OCI-LY7 (cell line): ENCODE results near the gene IGFBP2. TPM values are rescaled to one million over a fixed set of nuclear protein-coding genes. Genes with fewer than 3 reads are reported as not detected.

Source experiments
- BruUV-seq: library from RNA; stranded (reverse); fragments of 400-500 nt; replicated peaks from 2 replicates; lab custom pipeline; 2021; lab: Mats Ljungman, UMichigan
- CTCF ChIA-PET: fragments of 300-600 bp; sonication (Branson Sonifier 250); formaldehyde crosslinking; loops from one replicate; lab custom pipeline; 2022; ENCODE audit warnings: antibody characterized with exemption; ENCODE audit not compliant: unreplicated experiment; lab: Charles Lee
- POLR2A ChIA-PET: fragments of 300-600 bp; sonication (Branson Sonifier 250); formaldehyde crosslinking; loops from one replicate; lab custom pipeline; 2022; ENCODE audit warnings: antibody characterized with exemption; lab: Charles Lee
- DNase-seq: peaks from one replicate; pipeline ENCODE4 v3.0.0-alpha.2; 2015; ENCODE audit warnings: low spot score
- H2AFZ ChIP-seq: fragments of 200-600 bp; sonication (generic), shearing (Covaris generic); 2 replicates; pipeline ENCODE4 v1.6.1; 2014; ENCODE audit warnings: mild to moderate bottlenecking, antibody characterized with exemption, low read length, moderate library complexity
- H3K27ac ChIP-seq: fragments of 200-600 bp; sonication (generic); 2 replicates; pipeline ENCODE4 v1.5.1; 2014; ENCODE audit warnings: mixed run types, low read depth, mild to moderate bottlenecking, moderate library complexity, low read length, inconsistent platforms; ENCODE audit not compliant: poor library complexity, severe bottlenecking
- H3K36me3 ChIP-seq: fragments of 200-600 bp; sonication (generic); 2 replicates; pipeline ENCODE4 v1.6.1; 2014; ENCODE audit warnings: mild to moderate bottlenecking, antibody characterized with exemption, low read length, moderate library complexity, mixed read lengths; ENCODE audit not compliant: insufficient read depth
- H3K4me1 ChIP-seq: fragments of 200-600 bp; sonication (generic); 2 replicates; pipeline ENCODE4 v1.5.1; 2014; ENCODE audit warnings: mild to moderate bottlenecking, low read length; ENCODE audit not compliant: insufficient read depth, poor library complexity, severe bottlenecking
- H3K4me2 ChIP-seq: fragments of 200-600 bp; sonication (generic); 2 replicates; pipeline ENCODE4 v1.6.1; 2014; ENCODE audit warnings: mild to moderate bottlenecking, low read length
- H3K4me3 ChIP-seq: fragments of 200-600 bp; sonication (generic); 2 replicates; pipeline ENCODE4 v1.5.1; 2014; ENCODE audit warnings: mild to moderate bottlenecking, low read depth, low read length; ENCODE audit not compliant: poor library complexity, severe bottlenecking
- H3K79me2 ChIP-seq: fragments of 200-600 bp; sonication (generic); 2 replicates; pipeline ENCODE4 v1.6.1; 2016; ENCODE audit warnings: low read depth, mild to moderate bottlenecking, low read length, moderate library complexity, mixed read lengths; ENCODE audit not compliant: insufficient read depth
- H3K9me2 ChIP-seq: fragments of 200-600 bp; sonication (generic); 2 replicates; pipeline ENCODE4 v1.6.1; 2016; ENCODE audit warnings: mild to moderate bottlenecking, low read length, mixed read lengths; ENCODE audit not compliant: insufficient read depth
- H3K9me3 ChIP-seq: fragments of 200-600 bp; sonication (generic); 2 replicates; pipeline ENCODE4 v1.6.1; 2014; ENCODE audit warnings: mild to moderate bottlenecking, mixed run types, low read length, mixed read lengths
- H4K20me1 ChIP-seq: fragments of 200-600 bp; sonication (generic); 2 replicates; pipeline ENCODE4 v1.6.1; 2014; ENCODE audit warnings: mild to moderate bottlenecking, antibody characterized with exemption, low read length, moderate library complexity, mixed read lengths; ENCODE audit not compliant: insufficient read depth
- EZH2phosphoT487 ChIP-seq: fragments of 200-600 bp; sonication (generic); IDR thresholded peaks from 2 replicates; pipeline ENCODE4 v1.6.1; 2018; ENCODE audit warnings: low read depth, borderline replicate concordance, mild to moderate bottlenecking, mixed run types, antibody characterized with exemption, low read length, moderate library complexity, mixed read lengths
- intact Hi-C: fragments of 100-400 bp; cut with micrococcal nuclease; formaldehyde crosslinking; loops from one replicate; pipeline ENCODE4 v1.10.0; 2022; ENCODE audit not compliant: unreplicated experiment
- total RNA-seq, 2 experiments: library from RNA; depleted of rRNA in 1 of 2; stranded (reverse); fragments of >200 nt in 1 of 2; shearing (Covaris generic) in 1 of 2; gene quantifications; 2 replicates each; pipeline ENCODE4 v1.2.3, GENCODE V29; 2014 to 2022
- TF ChIP-seq, protein P1 (sequence below): fragments of 200-600 bp; sonication (generic); conservative IDR thresholded peaks from 2 replicates; pipeline ENCODE4 v1.5.1; 2014; ENCODE audit warnings: mild to moderate bottlenecking, antibody characterized with exemption, low read length, moderate library complexity, mixed read lengths

The IGFBP2 gene
- total RNA-seq, 2 experiments from 2014 or later: 0.66 TPM; not detected in 1

DNA sequence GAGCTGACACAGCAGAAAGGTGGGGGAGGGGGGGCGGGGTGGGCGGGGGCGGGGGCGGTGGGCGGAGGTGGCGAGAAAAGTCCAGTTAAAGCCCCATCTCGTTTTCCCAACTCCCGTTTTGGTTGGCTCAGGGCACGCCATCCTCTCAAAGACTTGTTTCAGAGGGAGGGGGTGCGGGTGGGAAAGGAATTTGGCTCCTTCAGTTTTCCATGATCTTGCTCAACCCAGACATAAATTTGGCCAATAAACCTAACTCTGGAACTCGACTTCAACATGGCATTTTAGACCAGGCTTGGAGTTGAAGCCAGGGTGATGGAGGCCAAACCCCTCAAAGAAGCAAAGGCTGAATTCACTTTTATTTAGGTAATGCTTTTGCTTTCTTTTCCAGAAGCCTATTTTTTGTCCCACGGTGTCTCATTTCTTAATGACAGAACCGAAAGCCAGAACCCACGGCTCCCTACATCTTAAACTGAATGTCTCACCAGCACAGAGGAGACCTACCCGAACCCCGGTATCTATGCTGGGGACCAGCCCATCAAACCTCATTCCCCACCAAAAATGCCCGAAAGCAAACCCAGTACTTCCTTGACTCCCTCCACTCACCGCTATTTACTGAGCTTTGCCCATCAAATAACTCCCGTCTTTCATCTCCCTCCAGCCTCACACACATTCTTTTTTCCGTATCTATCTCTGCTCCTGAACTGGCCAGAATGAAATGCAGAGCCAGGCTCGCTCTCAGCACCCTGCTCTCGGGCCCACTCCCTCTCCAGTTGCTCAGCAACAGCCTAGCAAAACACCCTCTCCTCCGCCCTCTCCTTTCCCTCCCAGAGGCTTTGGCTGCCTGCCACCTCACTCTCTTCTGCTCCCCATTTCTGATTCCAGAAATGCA is 57.9 kb downstream of the IGFBP2 start:
- TF ChIP-seq, protein P1, sequence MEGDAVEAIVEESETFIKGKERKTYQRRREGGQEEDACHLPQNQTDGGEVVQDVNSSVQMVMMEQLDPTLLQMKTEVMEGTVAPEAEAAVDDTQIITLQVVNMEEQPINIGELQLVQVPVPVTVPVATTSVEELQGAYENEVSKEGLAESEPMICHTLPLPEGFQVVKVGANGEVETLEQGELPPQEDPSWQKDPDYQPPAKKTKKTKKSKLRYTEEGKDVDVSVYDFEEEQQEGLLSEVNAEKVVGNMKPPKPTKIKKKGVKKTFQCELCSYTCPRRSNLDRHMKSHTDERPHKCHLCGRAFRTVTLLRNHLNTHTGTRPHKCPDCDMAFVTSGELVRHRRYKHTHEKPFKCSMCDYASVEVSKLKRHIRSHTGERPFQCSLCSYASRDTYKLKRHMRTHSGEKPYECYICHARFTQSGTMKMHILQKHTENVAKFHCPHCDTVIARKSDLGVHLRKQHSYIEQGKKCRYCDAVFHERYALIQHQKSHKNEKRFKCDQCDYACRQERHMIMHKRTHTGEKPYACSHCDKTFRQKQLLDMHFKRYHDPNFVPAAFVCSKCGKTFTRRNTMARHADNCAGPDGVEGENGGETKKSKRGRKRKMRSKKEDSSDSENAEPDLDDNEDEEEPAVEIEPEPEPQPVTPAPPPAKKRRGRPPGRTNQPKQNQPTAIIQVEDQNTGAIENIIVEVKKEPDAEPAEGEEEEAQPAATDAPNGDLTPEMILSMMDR: no peak
- TF ChIP-seq EZH2phosphoT487: no peak
- no peak for DNase-seq
- H3K27ac ChIP-seq: no peak overlapping the region
- H3K4me2 ChIP-seq: no peak overlapping the region
- no peaks in the 10 kb centered on the region for H4K20me1 ChIP-seq
- no peaks in the 10 kb centered on the region for H3K79me2 ChIP-seq
- no peaks in the 10 kb centered on the region for H3K36me3 ChIP-seq
- POLR2A ChIA-PET: no interaction called here
- CTCF ChIA-PET: interaction anchor here (0.5 to 0.6 kb wide), 2 partner anchors 31 to 307 kb away, joined by 3 to 9 read pairs; no protein-coding TSS in a partner anchor
- no peaks in the 10 kb centered on the region for H3K9me2 ChIP-seq
- intact Hi-C loops: no loop called here
- H3K4me1 ChIP-seq: no peaks in the 10 kb centered on the region
- no TSS peak for BruUV-seq
- H3K9me3 ChIP-seq: no peaks in the 10 kb centered on the region
- no peak overlapping the region for H2AFZ ChIP-seq
- no peak overlapping the region for H3K4me3 ChIP-seq

DNA sequence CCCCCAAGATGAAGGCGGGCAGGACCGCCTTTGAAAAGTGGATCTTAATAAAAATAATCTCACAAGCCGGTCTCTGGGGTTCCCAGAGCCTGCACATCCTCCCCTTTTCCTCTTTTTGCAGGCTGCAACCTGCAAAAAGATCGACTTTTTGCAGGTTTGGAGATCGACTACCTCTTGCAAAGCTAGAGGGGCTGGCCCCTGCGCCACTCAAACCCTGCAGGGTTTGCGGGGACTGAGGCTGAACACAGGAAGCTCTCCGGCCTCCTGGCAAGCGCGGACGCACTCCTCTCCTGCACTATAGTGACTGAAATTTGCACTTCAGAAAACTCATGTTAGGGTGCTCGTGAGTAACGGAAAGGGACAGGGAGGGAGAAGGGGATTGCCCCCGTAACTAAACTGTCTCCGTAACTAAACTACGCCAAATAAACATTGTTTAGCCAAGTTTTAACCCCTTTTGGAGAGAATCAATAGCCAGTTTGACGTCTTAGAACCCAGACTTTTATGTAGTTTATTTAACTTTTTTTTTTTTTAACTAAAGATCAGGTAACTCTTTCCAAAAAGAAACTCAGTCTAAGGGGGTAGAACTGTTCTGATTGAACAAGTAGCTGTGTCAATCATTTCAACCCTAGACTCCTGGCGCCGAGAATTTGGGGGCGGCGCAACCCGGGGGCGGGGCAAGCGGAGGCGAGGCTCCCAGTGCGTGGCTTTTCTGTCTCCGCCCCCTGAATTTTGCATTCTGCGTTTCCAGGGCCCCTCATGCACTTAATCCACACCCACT is 59.6 kb downstream of the IGFBP2 start:
- Histone ChIP-seq H3K4me1 (no peaks in the 10 kb centered on the region), H3K36me3 (no peaks in the 10 kb centered on the region), H3K79me2 (no peaks in the 10 kb centered on the region), H3K4me2 (no peak overlapping the region), H3K4me3 (no peak overlapping the region), H3K27ac (no peak overlapping the region), H4K20me1 (no peaks in the 10 kb centered on the region), H2AFZ (no peak overlapping the region), H3K9me3 (no peaks in the 10 kb centered on the region), H3K9me2 (no peaks in the 10 kb centered on the region)
- ChIA-PET POLR2A (interaction anchor here (0.6 kb wide), 1 partner anchor 814 kb away, joined by 7 read pairs; no protein-coding TSS in a partner anchor), CTCF (interaction anchor here (0.6 kb wide), 1 partner anchor 255 kb away, joined by 3 read pairs; no protein-coding TSS in a partner anchor)
- no TSS peak for BruUV-seq
- no peak for DNase-seq
- intact Hi-C loops: no loop called here
- TF ChIP-seq, protein P1: no peak
- TF ChIP-seq EZH2phosphoT487: no peak
